ENCODE measurements around the gene FAM13B.

- TF ChIP-seq CTCF (IDR thresholded peaks at IDR 0.05 in 2 of 3, conservative IDR thresholded peaks at IDR 0.05 in 1 of 3; ENCODE audit: borderline replicate concordance in 1 of 3, insufficient read depth in 1 of 3, low read depth in 2 of 3, low read length in 2 of 3) (no peak), EZH2phosphoT487 (IDR thresholded peaks at IDR 0.05; ENCODE audit: borderline replicate concordance) (no peak), POLR2AphosphoS5 (IDR thresholded peaks at IDR 0.05; ENCODE audit: low read depth, low read length) (no peak), ATF3 (IDR thresholded peaks at IDR 0.05) (no peak), JUND (IDR thresholded peaks at IDR 0.05) (no peak)
Measured at GRCh38 chr5:137921931-137922330, 110.9 kb downstream of the FAM13B start.
